SK-N-MC (cell line): ENCODE results near the gene CFAP68.

Experiments
- DNase-seq: peaks from one replicate; pipeline ENCODE4 v3.0.0-alpha.2; 2011; ENCODE audit warnings: low read depth, low spot score
- H3K27ac ChIP-seq: fragments of 200-600 bp; sonication (generic); 2 replicates; pipeline ENCODE4 v1.5.1; 2016; ENCODE audit warnings: mixed run types
- H3K36me3 ChIP-seq: fragments of 200-600 bp; sonication (generic); 2 replicates; pipeline ENCODE4 v1.6.1; 2017; ENCODE audit warnings: antibody characterized with exemption, low read length, mixed read lengths; ENCODE audit not compliant: insufficient read depth
- H3K4me3 ChIP-seq: fragments of 200-600 bp; sonication (generic); 2 replicates; pipeline ENCODE4 v1.5.1; 2016
- H3K9ac ChIP-seq: fragments of 200-600 bp; sonication (generic); 2 replicates; pipeline ENCODE4 v1.8.0; 2017; ENCODE audit warnings: mixed run types, mixed read lengths; ENCODE audit not compliant: insufficient read length
- H3K9me3 ChIP-seq: fragments of 200-600 bp; sonication (generic); 2 replicates; pipeline ENCODE4 v1.6.1; 2017; ENCODE audit warnings: low read depth, mild to moderate bottlenecking, antibody characterized with exemption, low read length, moderate library complexity, mixed read lengths
- EZH2 ChIP-seq: fragments of 200-600 bp; sonication (generic); IDR thresholded peaks from one replicate; pipeline ENCODE4 v1.6.1; 2017; ENCODE audit warnings: antibody characterized with exemption
- FOXP2 ChIP-seq: optimal IDR thresholded peaks from 2 replicates; pipeline ENCODE3; 2011; ENCODE audit warnings: mild to moderate bottlenecking, moderate library complexity; ENCODE audit not compliant: insufficient read depth; ENCODE audit errors: extremely low read length, control extremely low read depth
- POLR2AphosphoS5 ChIP-seq: IDR thresholded peaks from 2 replicates; pipeline ENCODE4 v1.6.1; 2012; ENCODE audit warnings: mild to moderate bottlenecking, low read depth, low read length, borderline replicate concordance

Gene CFAP68

GRCh38 chr11:111840143-111840542 lies 39.2 kb upstream of the CFAP68 start:
- Histone ChIP-seq H3K36me3 (peaks cover 21% of the 10 kb centered on the region), H3K9ac (peak overlapping the region; percentile 9), H3K27ac (no peak overlapping the region), H3K4me3 (no peak overlapping the region), H3K9me3 (no peaks in the 10 kb centered on the region)
- TF ChIP-seq FOXP2 = no peak
- TF ChIP-seq POLR2AphosphoS5 = no peak
- no peak for TF ChIP-seq EZH2
- no peak for DNase-seq

GRCh38 chr11:111841370-111842053 lies 37.8 kb upstream of the CFAP68 start:
- DNase-seq = peak; percentile 84
- TF ChIP-seq POLR2AphosphoS5 = no peak
- TF ChIP-seq FOXP2 = no peak
- TF ChIP-seq EZH2 = no peak
- Histone ChIP-seq H3K9ac (no peak overlapping the region), H3K27ac (no peak overlapping the region), H3K9me3 (no peaks in the 10 kb centered on the region), H3K4me3 (peak overlapping the region; percentile 2; the same call in 1 of the 2 replicates), H3K36me3 (peaks cover 15% of the 10 kb centered on the region)

GRCh38 chr11:111843661-111844060 lies 35.7 kb upstream of the CFAP68 start:
- Histone ChIP-seq H3K36me3 (peaks cover 7% of the 10 kb centered on the region; the same call in 1 of the 2 replicates), H3K9me3 (no peaks in the 10 kb centered on the region), H3K27ac (no peak overlapping the region), H3K4me3 (no peak overlapping the region), H3K9ac (no peak overlapping the region)
- no peak for TF ChIP-seq EZH2
- TF ChIP-seq POLR2AphosphoS5 = no peak
- TF ChIP-seq FOXP2 = no peak
- no peak for DNase-seq

- TF ChIP-seq POLR2AphosphoS5 = no peak
- TF ChIP-seq EZH2 = no peak
- no peak for TF ChIP-seq FOXP2
- Histone ChIP-seq H3K9me3 (no peaks in the 10 kb centered on the region), H3K27ac (no peak overlapping the region), H3K36me3 (peaks cover 13% of the 10 kb centered on the region; the same call in 1 of the 2 replicates), H3K4me3 (no peak overlapping the region), H3K9ac (no peak overlapping the region)
- DNase-seq = no peak
Observed at GRCh38 chr11:111845276-111846028, 33.9 kb upstream of the CFAP68 start.

GRCh38 chr11:111846063-111846462 lies 33.3 kb upstream of the CFAP68 start:
- TF ChIP-seq POLR2AphosphoS5 (no peak), FOXP2 (no peak), EZH2 (no peak)
- no peak overlapping the region for H3K27ac ChIP-seq
- no peak overlapping the region for H3K9ac ChIP-seq
- no peak overlapping the region for H3K4me3 ChIP-seq
- no peak for DNase-seq
- H3K9me3 ChIP-seq = no peaks in the 10 kb centered on the region
- peaks cover 17% of the 10 kb centered on the region; the same call in 1 of the 2 replicates for H3K36me3 ChIP-seq

GRCh38 chr11:111846636-111847035 lies 32.7 kb upstream of the CFAP68 start:
- H3K27ac ChIP-seq = no peak overlapping the region
- H3K9me3 ChIP-seq = no peaks in the 10 kb centered on the region
- no peak overlapping the region for H3K4me3 ChIP-seq
- H3K36me3 ChIP-seq = peaks cover 17% of the 10 kb centered on the region; the same call in 1 of the 2 replicates
- no peak overlapping the region for H3K9ac ChIP-seq
- no peak for DNase-seq
- TF ChIP-seq POLR2AphosphoS5 (no peak), EZH2 (no peak), FOXP2 (no peak)

- Histone ChIP-seq H3K9me3 (no peaks in the 10 kb centered on the region), H3K4me3 (no peak overlapping the region), H3K9ac (no peak overlapping the region), H3K27ac (no peak overlapping the region), H3K36me3 (peaks cover 19% of the 10 kb centered on the region; the same call in 1 of the 2 replicates)
- TF ChIP-seq FOXP2 (no peak), EZH2 (no peak), POLR2AphosphoS5 (no peak)
- DNase-seq = no peak
Observed at GRCh38 chr11:111849631-111850030, 29.7 kb upstream of the CFAP68 start.

GRCh38 chr11:111851067-111851466 lies 28.3 kb upstream of the CFAP68 start:
- DNase-seq = no peak

More at GRCh38 chr11:111851067-111851466, 28.3 kb upstream of the CFAP68 start:
- Histone ChIP-seq H3K4me3 (no peak overlapping the region), H3K36me3 (peaks cover 24% of the 10 kb centered on the region; the same call in 1 of the 2 replicates), H3K9ac (no peak overlapping the region), H3K27ac (no peak overlapping the region), H3K9me3 (no peaks in the 10 kb centered on the region)
- no peak for TF ChIP-seq FOXP2
- no peak for TF ChIP-seq POLR2AphosphoS5
- no peak for TF ChIP-seq EZH2
